ENCODE results near the gene GABARAP. TPM values are rescaled to one million over a fixed set of nuclear protein-coding genes. Genes with fewer than 3 reads are reported as not detected.

GABARAP gene
- total and polyA plus RNA-seq, 2 of the 13 experiments (the other 11 are each of a cell fraction or from before 2014, with no cell fraction given): 161 to 310 TPM

DNA sequence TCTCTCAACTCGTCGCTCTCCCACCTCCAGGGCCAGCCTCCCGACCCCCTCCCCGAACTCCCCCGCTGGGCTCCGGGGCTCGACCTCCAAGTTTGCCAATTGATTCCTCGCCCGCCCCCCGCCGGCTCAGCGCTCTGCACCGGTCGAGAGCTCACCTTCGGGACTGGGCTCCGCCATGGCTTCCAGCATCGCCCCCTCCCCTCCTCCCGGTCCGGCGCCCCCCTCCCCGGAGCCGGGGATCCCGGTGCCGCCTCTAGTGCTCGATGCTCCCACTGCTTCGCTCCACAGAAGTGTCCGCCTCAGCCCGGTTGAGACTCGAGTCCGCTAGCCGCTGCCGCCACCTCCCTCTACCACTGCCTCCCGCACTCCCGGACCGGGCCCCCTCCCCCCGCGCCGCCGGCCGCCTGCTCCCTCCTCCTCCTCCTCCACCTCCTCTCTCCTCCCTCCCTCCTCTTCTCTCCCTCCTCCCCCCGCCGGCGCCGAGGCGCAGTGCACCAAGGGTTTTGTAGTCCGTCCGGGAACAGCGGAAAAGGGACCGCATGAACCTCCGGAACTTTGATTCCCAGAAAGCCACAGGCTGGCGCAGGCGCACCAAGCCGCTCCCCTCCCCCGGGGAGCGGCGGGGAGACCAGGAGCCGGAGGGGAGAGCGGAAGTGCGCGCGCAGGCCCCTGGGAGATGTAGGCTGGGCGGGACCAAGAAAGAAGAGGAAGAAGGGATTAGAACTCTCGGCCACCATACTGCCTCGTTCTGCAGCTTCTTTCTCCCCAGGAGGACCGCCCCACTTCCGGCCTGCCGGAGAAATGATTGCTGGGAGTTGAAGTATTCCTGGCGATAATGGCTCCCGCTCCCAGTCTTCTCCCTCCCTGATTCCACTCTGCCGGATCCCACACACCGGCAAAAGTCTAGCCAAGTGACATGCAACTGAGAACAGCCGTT, 2.9 kb downstream of the GABARAP start, which contains the start of gene PHF23 (continued):
- TF ChIP-seq HCFC1 (IDR thresholded peaks at IDR 0.05; ENCODE audit: low read depth, low read length) (peak; percentile 92), ZNF337 (CRISPR knock-in tag; IDR thresholded peaks at IDR 0.05; ENCODE audit: borderline replicate concordance, low read depth) (0 out of 2 replicates have a peak, but pooled peaks have one; percentile 40), ZNF317 (CRISPR knock-in tag; IDR thresholded peaks at IDR 0.05) (no peak; the same call in 1 of the 2 replicates), PHF8 (CRISPR knock-in tag; IDR thresholded peaks at IDR 0.05) (peak; percentile 50; the same call in 1 of the 2 replicates), POGZ (CRISPR knock-in tag; IDR thresholded peaks at IDR 0.05) (no peak), ZNF10 (CRISPR knock-in tag; IDR thresholded peaks at IDR 0.05; ENCODE audit: borderline replicate concordance, low read depth) (no peak), STAT5B (CRISPR knock-in tag; IDR thresholded peaks at IDR 0.05) (no peak), ELF1 (CRISPR knock-in tag; IDR thresholded peaks at IDR 0.05) (peak; percentile 97), MAFF (IDR thresholded peaks at IDR 0.05; ENCODE audit: low read depth, low read length) (no peak), ZNF678 (CRISPR knock-in tag; IDR thresholded peaks at IDR 0.05) (no peak), PAF1 (CRISPR knock-in tag; IDR thresholded peaks at IDR 0.05) (no peak), RFX5 (IDR thresholded peaks at IDR 0.05; ENCODE audit: low read depth, low read length) (no peak), SETDB1 (CRISPR knock-in tag; IDR thresholded peaks at IDR 0.05; ENCODE audit: borderline replicate concordance) (no peak), ZNF83 (CRISPR knock-in tag; IDR thresholded peaks at IDR 0.05; ENCODE audit: borderline replicate concordance) (no peak), SCMH1 (CRISPR knock-in tag; IDR thresholded peaks at IDR 0.05; ENCODE audit: borderline replicate concordance) (no peak), FLYWCH1 (CRISPR knock-in tag; IDR thresholded peaks at IDR 0.05) (no peak), GTF3A (CRISPR knock-in tag; conservative IDR thresholded peaks at IDR 0.05) (no peak)
- TF ChIP-seq, protein P1, sequence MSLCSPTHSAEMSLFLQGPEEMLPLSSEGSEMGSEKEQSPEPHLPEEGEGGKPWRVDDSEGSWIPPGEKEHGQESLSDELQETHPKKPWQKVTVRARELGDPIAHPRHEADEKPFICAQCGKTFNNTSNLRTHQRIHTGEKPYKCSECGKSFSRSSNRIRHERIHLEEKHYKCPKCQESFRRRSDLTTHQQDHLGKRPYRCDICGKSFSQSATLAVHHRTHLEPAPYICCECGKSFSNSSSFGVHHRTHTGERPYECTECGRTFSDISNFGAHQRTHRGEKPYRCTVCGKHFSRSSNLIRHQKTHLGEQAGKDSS (CRISPR knock-in tag; IDR thresholded peaks at IDR 0.05; ENCODE audit: borderline replicate concordance, low read depth): no peak
- TF ChIP-seq, protein P2, sequence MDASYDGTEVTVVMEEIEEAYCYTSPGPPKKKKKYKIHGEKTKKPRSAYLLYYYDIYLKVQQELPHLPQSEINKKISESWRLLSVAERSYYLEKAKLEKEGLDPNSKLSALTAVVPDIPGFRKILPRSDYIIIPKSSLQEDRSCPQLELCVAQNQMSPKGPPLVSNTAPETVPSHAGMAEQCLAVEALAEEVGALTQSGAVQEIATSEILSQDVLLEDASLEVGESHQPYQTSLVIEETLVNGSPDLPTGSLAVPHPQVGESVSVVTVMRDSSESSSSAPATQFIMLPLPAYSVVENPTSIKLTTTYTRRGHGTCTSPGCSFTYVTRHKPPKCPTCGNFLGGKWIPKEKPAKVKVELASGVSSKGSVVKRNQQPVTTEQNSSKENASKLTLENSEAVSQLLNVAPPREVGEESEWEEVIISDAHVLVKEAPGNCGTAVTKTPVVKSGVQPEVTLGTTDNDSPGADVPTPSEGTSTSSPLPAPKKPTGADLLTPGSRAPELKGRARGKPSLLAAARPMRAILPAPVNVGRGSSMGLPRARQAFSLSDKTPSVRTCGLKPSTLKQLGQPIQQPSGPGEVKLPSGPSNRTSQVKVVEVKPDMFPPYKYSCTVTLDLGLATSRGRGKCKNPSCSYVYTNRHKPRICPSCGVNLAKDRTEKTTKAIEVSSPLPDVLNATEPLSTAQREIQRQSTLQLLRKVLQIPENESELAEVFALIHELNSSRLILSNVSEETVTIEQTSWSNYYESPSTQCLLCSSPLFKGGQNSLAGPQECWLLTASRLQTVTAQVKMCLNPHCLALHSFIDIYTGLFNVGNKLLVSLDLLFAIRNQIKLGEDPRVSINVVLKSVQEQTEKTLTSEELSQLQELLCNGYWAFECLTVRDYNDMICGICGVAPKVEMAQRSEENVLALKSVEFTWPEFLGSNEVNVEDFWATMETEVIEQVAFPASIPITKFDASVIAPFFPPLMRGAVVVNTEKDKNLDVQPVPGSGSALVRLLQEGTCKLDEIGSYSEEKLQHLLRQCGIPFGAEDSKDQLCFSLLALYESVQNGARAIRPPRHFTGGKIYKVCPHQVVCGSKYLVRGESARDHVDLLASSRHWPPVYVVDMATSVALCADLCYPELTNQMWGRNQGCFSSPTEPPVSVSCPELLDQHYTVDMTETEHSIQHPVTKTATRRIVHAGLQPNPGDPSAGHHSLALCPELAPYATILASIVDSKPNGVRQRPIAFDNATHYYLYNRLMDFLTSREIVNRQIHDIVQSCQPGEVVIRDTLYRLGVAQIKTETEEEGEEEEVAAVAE (CRISPR knock-in tag; IDR thresholded peaks at IDR 0.05; ENCODE audit: borderline replicate concordance): no peak; the same call in 1 of the 2 replicates
- TF ChIP-seq, protein P3, sequence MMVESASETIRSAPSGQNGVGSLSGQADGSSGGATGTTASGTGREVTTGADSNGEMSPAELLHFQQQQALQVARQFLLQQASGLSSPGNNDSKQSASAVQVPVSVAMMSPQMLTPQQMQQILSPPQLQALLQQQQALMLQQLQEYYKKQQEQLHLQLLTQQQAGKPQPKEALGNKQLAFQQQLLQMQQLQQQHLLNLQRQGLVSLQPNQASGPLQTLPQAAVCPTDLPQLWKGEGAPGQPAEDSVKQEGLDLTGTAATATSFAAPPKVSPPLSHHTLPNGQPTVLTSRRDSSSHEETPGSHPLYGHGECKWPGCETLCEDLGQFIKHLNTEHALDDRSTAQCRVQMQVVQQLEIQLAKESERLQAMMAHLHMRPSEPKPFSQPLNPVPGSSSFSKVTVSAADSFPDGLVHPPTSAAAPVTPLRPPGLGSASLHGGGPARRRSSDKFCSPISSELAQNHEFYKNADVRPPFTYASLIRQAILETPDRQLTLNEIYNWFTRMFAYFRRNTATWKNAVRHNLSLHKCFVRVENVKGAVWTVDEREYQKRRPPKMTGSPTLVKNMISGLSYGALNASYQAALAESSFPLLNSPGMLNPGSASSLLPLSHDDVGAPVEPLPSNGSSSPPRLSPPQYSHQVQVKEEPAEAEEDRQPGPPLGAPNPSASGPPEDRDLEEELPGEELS (CRISPR knock-in tag; IDR thresholded peaks at IDR 0.05): no peak
- TF ChIP-seq, protein P4, sequence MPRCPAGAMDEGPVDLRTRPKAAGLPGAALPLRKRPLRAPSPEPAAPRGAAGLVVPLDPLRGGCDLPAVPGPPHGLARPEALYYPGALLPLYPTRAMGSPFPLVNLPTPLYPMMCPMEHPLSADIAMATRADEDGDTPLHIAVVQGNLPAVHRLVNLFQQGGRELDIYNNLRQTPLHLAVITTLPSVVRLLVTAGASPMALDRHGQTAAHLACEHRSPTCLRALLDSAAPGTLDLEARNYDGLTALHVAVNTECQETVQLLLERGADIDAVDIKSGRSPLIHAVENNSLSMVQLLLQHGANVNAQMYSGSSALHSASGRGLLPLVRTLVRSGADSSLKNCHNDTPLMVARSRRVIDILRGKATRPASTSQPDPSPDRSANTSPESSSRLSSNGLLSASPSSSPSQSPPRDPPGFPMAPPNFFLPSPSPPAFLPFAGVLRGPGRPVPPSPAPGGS (CRISPR knock-in tag; IDR thresholded peaks at IDR 0.05): no peak; the same call in 1 of the 2 replicates
